Placental pericyte (primary cell): ENCODE data around the gene ARHGEF17. TPM values are rescaled to one million over a fixed set of nuclear protein-coding genes. Genes with fewer than 3 reads are reported as not detected.

Source experiments
- total RNA-seq: library from RNA; depleted of rRNA; stranded (reverse); fragments of >200 nt; gene quantifications from 2 replicates; pipeline ENCODE4 v1.2.3, GENCODE V29; 2012

The ARHGEF17 gene, protein sequence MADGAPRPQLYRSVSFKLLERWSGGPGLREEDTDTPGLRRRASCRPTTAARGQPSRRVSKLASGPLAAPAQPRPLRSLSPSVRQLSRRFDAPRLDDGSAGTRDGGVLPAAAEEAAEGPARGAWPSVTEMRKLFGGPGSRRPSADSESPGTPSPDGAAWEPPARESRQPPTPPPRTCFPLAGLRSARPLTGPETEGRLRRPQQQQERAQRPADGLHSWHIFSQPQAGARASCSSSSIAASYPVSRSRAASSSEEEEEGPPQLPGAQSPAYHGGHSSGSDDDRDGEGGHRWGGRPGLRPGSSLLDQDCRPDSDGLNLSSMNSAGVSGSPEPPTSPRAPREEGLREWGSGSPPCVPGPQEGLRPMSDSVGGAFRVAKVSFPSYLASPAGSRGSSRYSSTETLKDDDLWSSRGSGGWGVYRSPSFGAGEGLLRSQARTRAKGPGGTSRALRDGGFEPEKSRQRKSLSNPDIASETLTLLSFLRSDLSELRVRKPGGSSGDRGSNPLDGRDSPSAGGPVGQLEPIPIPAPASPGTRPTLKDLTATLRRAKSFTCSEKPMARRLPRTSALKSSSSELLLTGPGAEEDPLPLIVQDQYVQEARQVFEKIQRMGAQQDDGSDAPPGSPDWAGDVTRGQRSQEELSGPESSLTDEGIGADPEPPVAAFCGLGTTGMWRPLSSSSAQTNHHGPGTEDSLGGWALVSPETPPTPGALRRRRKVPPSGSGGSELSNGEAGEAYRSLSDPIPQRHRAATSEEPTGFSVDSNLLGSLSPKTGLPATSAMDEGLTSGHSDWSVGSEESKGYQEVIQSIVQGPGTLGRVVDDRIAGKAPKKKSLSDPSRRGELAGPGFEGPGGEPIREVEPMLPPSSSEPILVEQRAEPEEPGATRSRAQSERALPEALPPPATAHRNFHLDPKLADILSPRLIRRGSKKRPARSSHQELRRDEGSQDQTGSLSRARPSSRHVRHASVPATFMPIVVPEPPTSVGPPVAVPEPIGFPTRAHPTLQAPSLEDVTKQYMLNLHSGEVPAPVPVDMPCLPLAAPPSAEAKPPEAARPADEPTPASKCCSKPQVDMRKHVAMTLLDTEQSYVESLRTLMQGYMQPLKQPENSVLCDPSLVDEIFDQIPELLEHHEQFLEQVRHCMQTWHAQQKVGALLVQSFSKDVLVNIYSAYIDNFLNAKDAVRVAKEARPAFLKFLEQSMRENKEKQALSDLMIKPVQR (N-terminal part only)
- total RNA-seq = 48.4 and 67.6 TPM in 2 replicates

DNA sequence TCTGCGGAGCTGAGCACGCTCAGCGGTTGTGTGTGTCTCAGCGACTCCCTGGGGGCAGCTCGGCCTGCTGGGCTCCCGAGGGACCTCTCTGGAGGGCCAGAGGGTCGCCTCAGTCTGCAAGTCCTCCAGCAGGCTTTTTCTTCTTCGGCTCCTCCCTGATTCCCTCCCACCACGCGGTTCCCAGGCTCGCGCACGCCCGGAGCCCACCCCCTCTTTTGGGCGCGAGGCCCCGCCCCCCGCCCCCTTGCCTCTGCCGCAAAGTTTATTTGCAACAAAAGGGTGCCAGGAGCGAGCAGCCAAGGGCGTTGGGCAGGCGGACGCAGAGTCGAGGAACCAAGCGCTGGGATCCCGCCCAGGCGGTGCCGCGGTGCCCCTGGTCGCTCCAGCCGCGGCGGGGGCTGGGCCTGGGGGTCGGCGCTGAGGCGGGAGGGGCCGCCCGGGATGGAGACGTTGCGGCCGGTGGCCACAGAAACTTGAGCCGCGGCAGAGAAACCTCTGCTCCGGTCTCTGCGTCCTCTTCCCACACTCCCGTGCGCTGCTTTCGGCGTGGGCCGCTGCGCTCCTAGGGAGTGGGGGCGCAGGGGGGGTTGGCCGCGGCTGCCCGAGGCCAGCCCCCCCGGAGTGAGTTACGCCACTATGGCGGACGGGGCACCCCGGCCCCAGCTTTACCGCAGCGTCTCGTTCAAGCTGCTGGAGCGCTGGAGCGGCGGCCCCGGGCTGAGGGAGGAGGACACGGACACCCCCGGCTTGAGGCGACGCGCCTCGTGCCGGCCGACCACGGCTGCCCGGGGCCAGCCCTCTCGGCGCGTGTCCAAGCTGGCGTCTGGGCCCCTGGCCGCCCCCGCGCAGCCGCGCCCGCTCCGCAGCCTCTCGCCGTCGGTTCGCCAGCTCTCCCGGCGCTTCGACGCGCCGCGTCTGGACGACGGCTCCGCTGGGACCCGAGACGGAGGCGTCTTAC, at the start of gene ARHGEF17:
ARHGEF17 (plus strand) TSS at position 274 of the 958 bp plus-strand sequence; CDS start at position 637, 363 bp downstream.

DNA sequence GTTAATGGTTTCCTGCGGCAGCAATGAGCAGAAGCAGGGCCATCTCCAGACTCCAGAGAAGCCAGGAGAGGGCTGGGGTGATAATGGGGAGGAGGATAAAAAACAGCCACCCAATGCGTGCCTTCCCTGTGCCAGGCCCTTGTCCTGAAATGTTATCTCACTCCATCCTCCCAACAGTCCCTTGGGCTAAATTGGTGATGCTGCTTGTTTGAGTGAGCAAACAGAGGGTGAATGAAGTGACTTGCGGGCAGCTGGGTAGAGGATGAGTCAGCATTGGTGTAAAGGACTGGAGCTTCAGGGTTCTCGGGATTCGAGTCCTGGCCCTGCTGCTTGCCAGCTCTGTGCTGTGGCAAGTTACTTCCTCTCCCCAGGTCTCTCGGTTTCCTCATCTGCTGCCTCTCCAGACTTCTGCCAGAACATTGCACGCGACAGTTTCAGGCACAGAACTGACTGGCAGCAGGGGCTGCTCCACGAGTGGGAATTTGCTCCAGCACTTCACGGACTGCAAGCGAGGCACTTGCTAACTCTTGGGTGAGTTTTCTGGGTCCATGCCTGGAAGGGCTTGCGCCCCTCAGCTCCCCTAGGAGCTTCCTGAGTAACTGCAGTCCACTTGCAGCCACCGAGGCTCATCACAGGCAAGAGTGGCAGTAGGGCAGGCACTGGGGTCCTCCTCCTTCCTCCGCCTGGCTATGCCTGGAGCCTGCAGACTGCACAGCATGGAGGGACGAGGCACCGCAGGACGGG, 36.0 kb upstream of the ARHGEF17 start, which contains the start of gene P2RY6:
P2RY6 (plus strand) TSS at position 403 of the 744 bp plus-strand sequence. CDS start 24,181 bp downstream, outside the sequence.

DNA sequence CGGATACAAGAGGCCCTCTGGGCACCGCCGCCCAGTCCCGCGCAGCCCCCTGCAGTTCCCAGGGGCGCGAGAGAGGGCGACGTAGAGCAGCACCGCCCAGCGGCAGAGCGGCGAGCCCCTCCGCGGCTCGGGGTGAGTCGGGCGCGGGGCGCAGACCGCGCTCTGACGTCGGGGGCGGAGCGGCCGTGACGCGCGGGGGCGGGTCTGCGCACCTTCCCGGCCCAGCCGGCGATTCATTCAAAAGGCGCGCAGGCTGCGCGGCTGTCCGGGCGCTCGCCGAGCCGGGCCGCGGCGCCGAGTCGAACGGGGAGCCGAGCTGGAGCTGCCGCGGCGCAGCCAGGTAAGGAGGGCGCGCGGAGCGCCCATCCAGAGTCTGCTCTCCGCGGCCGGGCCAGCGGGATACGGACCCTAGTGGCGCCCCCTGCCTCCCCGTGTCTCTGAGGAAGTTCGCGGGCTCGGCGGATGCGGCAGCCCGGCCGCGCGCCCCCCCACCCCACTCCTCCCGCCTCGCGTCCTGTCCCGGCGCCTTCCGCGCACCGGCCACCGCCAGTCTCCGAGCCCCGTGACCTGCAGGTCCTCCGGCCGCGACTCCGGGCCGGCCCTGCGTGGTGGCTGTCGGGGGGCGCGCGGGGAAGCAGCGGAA, 68.2 kb downstream of the ARHGEF17 start, which contains the start of gene RELT:
RELT (plus strand) TSS at position 240 of the 643 bp plus-strand sequence. CDS start 12,738 bp downstream, outside the sequence.

Other genes starting within 250 kb of the ARHGEF17 start
- gene FCHSD2, start 166.0 kb upstream of the ARHGEF17 start, total RNA-seq = 16.3 and 19.3 TPM in 2 replicates
- gene P2RY2, start 90.0 kb upstream of the ARHGEF17 start, total RNA-seq = 0.22 and 0.57 TPM in 2 replicates
- under 0.01 and 0.72 TPM in 2 replicates for gene P2RY6, start 35.9 kb upstream of the ARHGEF17 start, total RNA-seq
- 3.5 and 9.9 TPM in 2 replicates for gene RELT, start 68.1 kb downstream of the ARHGEF17 start, total RNA-seq